Neural progenitor cell (in vitro differentiated cells): Measurements from ENCODE around the gene STUB1. TPM values are rescaled to one million over a fixed set of nuclear protein-coding genes. Genes with fewer than 3 reads are reported as not detected.

Experiments
- DNase-seq: peaks from one replicate; pipeline ENCODE4 v3.0.0-alpha.2; 2016; ENCODE audit warnings: low spot score
- H2AFZ ChIP-seq: fragments of 200-600 bp; sonication (generic); replicated peaks from 2 replicates; pipeline ENCODE4 v1.6.1; 2016; ENCODE audit warnings: antibody characterized with exemption
- H3F3A ChIP-seq: fragments of 200-600 bp; sonication (generic); 2 replicates; pipeline ENCODE4 v1.6.1; 2016; ENCODE audit warnings: antibody characterized with exemption, low read depth
- H3K27ac ChIP-seq: fragments of 200-600 bp; sonication (generic); 2 replicates; pipeline ENCODE4 v1.5.1; 2016; ENCODE audit warnings: mild to moderate bottlenecking
- H3K27me3 ChIP-seq: fragments of 200-600 bp; sonication (generic); 2 replicates; pipeline ENCODE4 v1.6.1; 2016; ENCODE audit warnings: mild to moderate bottlenecking, moderate library complexity
- H3K36me3 ChIP-seq: fragments of 200-600 bp; sonication (generic); 2 replicates; pipeline ENCODE4 v1.5.1; 2016
- H3K4me1 ChIP-seq: fragments of 200-600 bp; sonication (generic); 2 replicates; pipeline ENCODE4 v1.6.1; 2016; ENCODE audit warnings: mixed run types
- H3K4me2 ChIP-seq: fragments of 200-600 bp; sonication (generic); 2 replicates; pipeline ENCODE4 v1.6.1; 2016
- H3K4me3 ChIP-seq: fragments of 200-600 bp; sonication (generic); 2 replicates; pipeline ENCODE4 v1.5.1; 2016
- H3K79me2 ChIP-seq: fragments of 200-600 bp; sonication (generic); 2 replicates; pipeline ENCODE4 v1.6.1; 2016; ENCODE audit warnings: low read depth
- H3K9ac ChIP-seq: fragments of 200-600 bp; sonication (generic); 2 replicates; pipeline ENCODE4 v1.6.1; 2016
- H3K9me3 ChIP-seq: fragments of 200-600 bp; sonication (generic); 2 replicates; pipeline ENCODE4 v1.5.1; 2016; ENCODE audit warnings: low read depth
- H4K20me1 ChIP-seq: fragments of 200-600 bp; sonication (generic); 2 replicates; pipeline ENCODE4 v1.6.1; 2016; ENCODE audit warnings: low read depth
- H3K27ac Mint-ChIP-seq: 3 replicates; pipeline ENCODE4 v1.8.0; 2021; ENCODE audit warnings: mixed read lengths
- H3K27me3 Mint-ChIP-seq: 2 replicates; pipeline ENCODE4 v1.8.0; 2022; ENCODE audit warnings: low read depth, mild to moderate bottlenecking, inconsistent platforms, moderate library complexity, mixed read lengths; ENCODE audit not compliant: insufficient read depth
- H3K36me3 Mint-ChIP-seq: 3 replicates; pipeline ENCODE4 v1.8.0; 2021; ENCODE audit warnings: mixed read lengths
- H3K4me1 Mint-ChIP-seq: 3 replicates; pipeline ENCODE4 v1.8.0; 2021; ENCODE audit warnings: mixed read lengths
- H3K4me3 Mint-ChIP-seq: 3 replicates; pipeline ENCODE4 v1.8.0; 2021; ENCODE audit warnings: mild to moderate bottlenecking, moderate library complexity, mixed read lengths
- H3K9me3 Mint-ChIP-seq: 3 replicates; pipeline ENCODE4 v1.8.0; 2020; ENCODE audit warnings: mixed read lengths
- EZH2 ChIP-seq: fragments of 200-600 bp; sonication (generic); IDR thresholded peaks from 2 replicates; pipeline ENCODE4 v1.6.1; 2017; ENCODE audit warnings: antibody characterized with exemption, mild to moderate bottlenecking, moderate library complexity
- EZH2phosphoT487 ChIP-seq: fragments of 200-600 bp; sonication (generic); IDR thresholded peaks from 2 replicates; pipeline ENCODE4 v1.6.1; 2017; ENCODE audit warnings: antibody characterized with exemption
- total RNA-seq: library from RNA; depleted of rRNA; stranded (reverse); fragments of >200 nt; gene quantifications from 2 replicates; pipeline ENCODE4 v1.2.3, GENCODE V29; 2015; ENCODE audit warnings: low replicate concordance
- TF ChIP-seq, protein P1 (sequence below): fragments of 200-600 bp; sonication (generic); IDR thresholded peaks from 2 replicates; pipeline ENCODE4 v1.5.1; 2017; ENCODE audit warnings: antibody characterized with exemption, mild to moderate bottlenecking

The STUB1 gene
- total RNA-seq, 1 donor from 2014 or later, result 27.0 TPM

DNA sequence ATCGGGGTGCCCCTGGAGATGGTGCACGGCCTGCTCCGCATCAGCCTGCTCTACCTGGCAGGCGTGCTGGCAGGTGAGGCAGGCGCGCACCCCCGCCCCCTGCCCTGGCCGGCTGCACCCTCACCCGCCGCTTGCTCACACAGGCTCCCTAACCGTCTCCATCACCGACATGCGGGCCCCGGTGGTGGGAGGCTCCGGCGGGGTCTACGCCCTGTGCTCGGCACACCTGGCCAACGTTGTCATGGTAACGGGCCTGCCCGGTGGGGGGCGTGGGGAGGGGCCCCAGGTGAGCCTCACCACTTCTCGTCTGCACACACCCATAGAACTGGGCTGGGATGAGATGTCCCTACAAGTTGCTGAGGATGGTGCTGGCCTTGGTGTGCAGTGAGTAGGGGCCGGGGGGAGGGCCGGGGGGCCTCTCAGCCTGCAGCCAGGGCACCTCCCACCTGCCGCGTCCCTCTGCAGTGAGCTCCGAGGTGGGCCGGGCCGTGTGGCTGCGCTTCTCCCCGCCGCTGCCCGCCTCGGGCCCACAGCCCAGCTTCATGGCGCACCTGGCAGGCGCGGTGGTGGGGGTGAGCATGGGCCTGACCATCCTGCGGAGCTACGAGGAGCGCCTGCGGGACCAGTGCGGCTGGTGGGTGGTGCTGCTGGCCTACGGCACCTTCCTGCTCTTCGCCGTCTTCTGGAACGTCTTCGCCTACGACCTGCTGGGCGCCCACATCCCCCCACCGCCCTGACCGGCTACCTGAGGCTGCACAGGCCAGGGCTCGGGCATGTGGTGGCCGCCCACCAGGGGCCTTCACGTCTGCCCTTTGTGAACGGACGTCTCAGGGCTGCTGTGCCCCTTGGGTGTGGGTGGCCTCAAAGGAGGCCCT lies 2.7 kb upstream of the STUB1 start:
- TF ChIP-seq EZH2, result no peak
- TF ChIP-seq EZH2phosphoT487, result no peak
- TF ChIP-seq, protein P1, sequence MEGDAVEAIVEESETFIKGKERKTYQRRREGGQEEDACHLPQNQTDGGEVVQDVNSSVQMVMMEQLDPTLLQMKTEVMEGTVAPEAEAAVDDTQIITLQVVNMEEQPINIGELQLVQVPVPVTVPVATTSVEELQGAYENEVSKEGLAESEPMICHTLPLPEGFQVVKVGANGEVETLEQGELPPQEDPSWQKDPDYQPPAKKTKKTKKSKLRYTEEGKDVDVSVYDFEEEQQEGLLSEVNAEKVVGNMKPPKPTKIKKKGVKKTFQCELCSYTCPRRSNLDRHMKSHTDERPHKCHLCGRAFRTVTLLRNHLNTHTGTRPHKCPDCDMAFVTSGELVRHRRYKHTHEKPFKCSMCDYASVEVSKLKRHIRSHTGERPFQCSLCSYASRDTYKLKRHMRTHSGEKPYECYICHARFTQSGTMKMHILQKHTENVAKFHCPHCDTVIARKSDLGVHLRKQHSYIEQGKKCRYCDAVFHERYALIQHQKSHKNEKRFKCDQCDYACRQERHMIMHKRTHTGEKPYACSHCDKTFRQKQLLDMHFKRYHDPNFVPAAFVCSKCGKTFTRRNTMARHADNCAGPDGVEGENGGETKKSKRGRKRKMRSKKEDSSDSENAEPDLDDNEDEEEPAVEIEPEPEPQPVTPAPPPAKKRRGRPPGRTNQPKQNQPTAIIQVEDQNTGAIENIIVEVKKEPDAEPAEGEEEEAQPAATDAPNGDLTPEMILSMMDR, result no peak
- H3K27me3 ChIP-seq, result peaks cover 17% of the 10 kb centered on the region
- peaks cover 39% of the 10 kb centered on the region for H4K20me1 ChIP-seq
- Mint-ChIP-seq H3K36me3 (peaks cover 2% of the 10 kb centered on the region), H3K9me3 (no peaks in the 10 kb centered on the region), H3K4me1 (peaks cover 19% of the 10 kb centered on the region), H3K27me3 (peaks cover 7% of the 10 kb centered on the region), H3K4me3 (no peak overlapping the region), H3K27ac (no peak overlapping the region)
- no peak overlapping the region for H2AFZ ChIP-seq
- DNase-seq, result no peak
- no peak overlapping the region for H3K27ac ChIP-seq
- no peaks in the 10 kb centered on the region for H3K9me3 ChIP-seq
- peaks cover 19% of the 10 kb centered on the region for H3K79me2 ChIP-seq
- H3K4me1 ChIP-seq, result peaks cover 15% of the 10 kb centered on the region
- peaks cover 60% of the 10 kb centered on the region for H3F3A ChIP-seq
- H3K9ac ChIP-seq, result no peak overlapping the region
- no peak overlapping the region for H3K4me3 ChIP-seq
- no peak overlapping the region for H3K4me2 ChIP-seq
- H3K36me3 ChIP-seq, result peaks cover 2% of the 10 kb centered on the region

DNA sequence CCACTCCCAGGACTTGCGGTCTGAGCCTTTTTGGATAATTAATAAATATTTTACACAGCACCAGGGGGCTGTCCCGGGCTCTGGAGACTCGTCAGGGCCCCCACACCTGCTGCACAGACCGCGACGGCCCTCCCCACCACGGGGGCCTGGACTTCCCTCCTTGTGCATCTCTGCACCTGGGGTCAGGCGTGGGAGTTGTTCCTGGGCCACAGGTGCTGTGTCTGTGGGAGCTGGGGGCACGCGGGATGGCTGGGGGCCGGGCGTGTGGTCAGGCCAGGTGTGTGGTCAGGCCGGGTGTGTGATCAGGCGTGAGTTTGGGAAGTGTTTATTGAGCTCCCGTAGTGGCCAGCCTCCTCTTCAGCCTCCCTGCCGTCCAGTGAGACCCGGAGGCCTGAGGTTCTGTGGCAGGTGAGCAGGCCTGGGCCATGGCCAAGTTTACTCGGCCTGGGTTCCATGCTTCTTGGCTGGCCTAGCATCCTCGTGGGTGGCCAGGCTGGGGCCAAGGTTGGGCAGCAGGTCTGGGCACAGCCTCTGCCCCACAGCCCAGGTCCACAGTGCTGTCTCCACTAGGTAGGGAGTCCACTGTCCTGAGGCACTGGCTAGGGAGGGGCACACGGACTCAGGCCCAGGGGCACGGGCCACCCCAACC lies 1.9 kb upstream of the STUB1 start:
- Mint-ChIP-seq H3K9me3 (no peaks in the 10 kb centered on the region), H3K27me3 (peaks cover 10% of the 10 kb centered on the region), H3K36me3 (peaks cover 3% of the 10 kb centered on the region), H3K4me1 (peaks cover 25% of the 10 kb centered on the region), H3K4me3 (no peak overlapping the region), H3K27ac (no peak overlapping the region)
- Histone ChIP-seq H2AFZ (no peak overlapping the region), H3K9ac (no peak overlapping the region), H3K36me3 (peaks cover 2% of the 10 kb centered on the region), H4K20me1 (peaks cover 47% of the 10 kb centered on the region), H3K4me3 (no peak overlapping the region), H3K4me1 (peaks cover 18% of the 10 kb centered on the region), H3K9me3 (no peaks in the 10 kb centered on the region), H3K79me2 (peaks cover 27% of the 10 kb centered on the region), H3F3A (peaks cover 67% of the 10 kb centered on the region), H3K4me2 (no peak overlapping the region), H3K27me3 (peaks cover 17% of the 10 kb centered on the region), H3K27ac (no peak overlapping the region)
- DNase-seq, result no peak
- TF ChIP-seq EZH2, result no peak
- no peak for TF ChIP-seq EZH2phosphoT487
- TF ChIP-seq, protein P1, result no peak

DNA sequence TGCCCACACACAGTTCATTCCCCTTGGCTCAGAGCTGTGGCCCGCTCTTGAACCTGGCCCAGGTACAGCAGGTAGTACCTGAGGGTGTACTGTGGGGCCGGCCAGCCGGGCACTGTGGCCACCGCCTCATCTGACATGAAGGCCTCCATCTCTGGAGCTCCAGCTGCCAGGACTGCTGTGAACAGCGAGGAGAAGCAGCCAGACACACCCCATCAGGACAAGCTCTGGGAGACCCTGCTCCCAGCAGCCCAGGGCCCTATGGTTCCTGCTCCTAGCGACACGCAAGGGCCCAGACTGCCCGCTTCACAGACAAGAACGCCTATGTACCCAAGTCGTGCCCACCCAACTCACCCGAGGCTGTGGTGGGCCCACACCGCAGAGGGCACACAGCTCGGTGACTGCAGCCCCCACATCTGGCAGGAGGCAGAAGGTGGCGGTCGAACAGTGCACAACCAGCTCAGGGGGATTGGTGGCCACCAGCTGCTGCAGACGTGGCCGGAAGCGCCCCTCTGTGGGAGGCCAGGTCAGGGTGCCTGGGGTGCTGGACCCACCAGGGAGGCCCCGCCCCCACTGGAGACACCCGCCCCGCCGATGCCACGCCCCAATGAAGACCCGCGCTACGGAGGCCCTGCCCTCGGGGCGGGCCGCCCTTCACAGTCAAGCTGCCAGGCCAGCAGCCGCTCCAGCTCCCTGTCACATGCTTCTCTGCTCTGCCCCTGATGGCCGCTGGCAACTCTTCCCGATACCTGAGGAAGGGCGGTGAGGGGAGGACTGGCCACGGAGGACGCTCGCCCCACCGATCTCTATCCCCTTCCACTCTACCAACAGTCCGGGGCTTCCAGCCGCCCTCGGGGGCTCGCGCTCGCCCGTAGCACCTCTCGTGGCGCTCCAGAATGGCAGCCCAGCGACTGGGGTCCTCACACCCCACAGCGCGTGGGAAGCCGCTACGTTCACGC lies 1.1 kb upstream of the STUB1 start:
- Histone ChIP-seq H3K4me2 (peak overlapping the region; percentile 71), H2AFZ (peak overlapping the region; percentile 65), H3K36me3 (peaks cover 2% of the 10 kb centered on the region), H3F3A (peaks cover 62% of the 10 kb centered on the region), H3K79me2 (peaks cover 33% of the 10 kb centered on the region), H3K4me3 (peak overlapping the region; percentile 47), H3K27ac (no peak overlapping the region), H3K27me3 (peaks cover 17% of the 10 kb centered on the region), H3K4me1 (peaks cover 21% of the 10 kb centered on the region), H4K20me1 (peaks cover 46% of the 10 kb centered on the region), H3K9me3 (no peaks in the 10 kb centered on the region), H3K9ac (no peak overlapping the region)
- no peaks in the 10 kb centered on the region for H3K9me3 Mint-ChIP-seq
- H3K4me3 Mint-ChIP-seq, result peak overlapping the region; percentile 84
- peak; percentile 86 for DNase-seq
- H3K36me3 Mint-ChIP-seq, result peaks cover 3% of the 10 kb centered on the region
- H3K27ac Mint-ChIP-seq, result no peak overlapping the region
- peaks cover 25% of the 10 kb centered on the region for H3K4me1 Mint-ChIP-seq
- TF ChIP-seq, protein P1, result no peak
- no peak for TF ChIP-seq EZH2
- TF ChIP-seq EZH2phosphoT487, result no peak
- H3K27me3 Mint-ChIP-seq, result peaks cover 10% of the 10 kb centered on the region
